ENCODE data around the gene PGAP3.

Gene PGAP3

GRCh38 chr17:39673335-39674081 is 14.3 kb downstream of the PGAP3 start:
- no peak for DNase-seq

DNA sequence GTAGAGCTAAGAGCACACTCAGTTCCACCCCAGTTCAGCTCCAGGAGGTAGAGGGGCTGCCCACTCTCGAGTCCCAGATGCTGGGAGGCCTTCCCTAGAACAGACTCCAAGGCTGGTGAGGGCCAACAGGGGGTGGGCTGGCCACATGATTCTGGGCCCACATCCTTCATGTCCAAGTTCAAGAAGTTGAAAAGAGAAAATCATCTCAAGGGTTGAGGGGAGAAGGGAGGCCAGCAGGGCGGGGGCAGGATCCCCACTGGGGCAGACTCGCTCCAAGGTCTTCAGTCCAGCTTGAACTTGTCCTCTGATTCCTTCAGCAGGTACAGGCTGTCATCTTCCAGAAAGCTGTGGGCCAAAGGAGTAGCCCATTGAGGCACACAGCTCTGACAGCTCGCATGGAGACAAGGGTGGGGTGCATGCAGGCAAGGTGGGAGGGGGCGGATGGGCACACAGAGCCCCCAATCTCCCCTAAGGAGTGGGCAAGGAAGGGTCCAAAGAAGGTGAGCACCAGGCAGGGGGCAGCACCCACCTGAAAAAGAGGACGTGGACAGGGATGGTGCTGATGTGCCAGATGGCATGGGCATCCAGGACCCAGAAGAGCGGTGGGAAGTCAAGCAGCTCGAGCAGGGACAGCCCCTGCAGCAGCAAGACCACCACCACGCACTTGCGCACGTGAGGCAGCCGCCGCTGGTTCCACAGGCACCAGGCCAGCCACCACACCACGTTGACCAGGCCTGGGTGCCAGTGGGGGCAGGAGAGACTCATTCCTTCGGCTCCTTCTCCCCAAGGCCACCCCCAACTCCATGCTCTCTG is 15.1 kb downstream of the PGAP3 start:
- DNase-seq: no peak

DNA sequence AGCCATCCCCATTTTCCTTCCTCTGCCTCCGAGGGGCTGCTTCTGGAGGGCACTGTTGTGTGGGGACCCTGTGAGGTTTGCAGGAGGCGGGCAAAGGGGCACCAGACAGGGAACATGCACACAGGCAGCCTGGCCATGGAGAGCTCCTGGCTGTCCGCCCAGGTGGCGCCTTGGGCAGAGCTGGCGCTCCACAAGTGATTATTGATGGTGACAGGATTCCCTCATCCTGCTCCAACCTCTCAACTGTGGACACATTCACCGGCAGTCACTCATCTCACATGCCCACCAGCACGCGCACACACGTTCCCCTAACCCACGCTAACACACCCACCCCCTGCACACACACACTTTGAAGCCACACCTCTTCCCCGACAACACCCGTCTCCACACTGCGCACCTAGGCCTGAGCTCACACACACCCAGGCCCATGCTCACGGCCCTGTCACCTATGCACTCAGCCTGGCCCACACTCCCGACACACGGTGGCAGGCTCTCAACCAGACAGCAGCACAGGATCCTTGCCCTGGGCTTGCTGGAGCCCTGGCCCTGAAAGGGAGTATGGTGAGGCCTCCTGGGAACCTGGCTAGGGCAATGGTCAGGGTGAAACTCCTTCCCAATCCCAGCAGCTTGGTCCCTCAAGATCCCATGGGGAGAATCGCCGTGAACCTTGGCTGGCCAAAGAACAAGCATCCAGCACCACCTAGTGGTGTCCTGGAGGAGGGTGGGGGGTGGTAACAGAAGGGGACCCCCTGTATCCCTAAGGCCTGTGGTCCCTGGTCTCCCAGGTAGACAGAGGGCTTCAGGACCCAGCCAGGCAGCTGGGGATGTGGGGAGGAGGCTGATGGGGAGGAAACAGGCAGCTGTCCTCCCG is 16.0 kb downstream of the PGAP3 start:
- peak in 23 of 56 donors; percentile 17 to 69 (median 44) for DNase-seq

DNA sequence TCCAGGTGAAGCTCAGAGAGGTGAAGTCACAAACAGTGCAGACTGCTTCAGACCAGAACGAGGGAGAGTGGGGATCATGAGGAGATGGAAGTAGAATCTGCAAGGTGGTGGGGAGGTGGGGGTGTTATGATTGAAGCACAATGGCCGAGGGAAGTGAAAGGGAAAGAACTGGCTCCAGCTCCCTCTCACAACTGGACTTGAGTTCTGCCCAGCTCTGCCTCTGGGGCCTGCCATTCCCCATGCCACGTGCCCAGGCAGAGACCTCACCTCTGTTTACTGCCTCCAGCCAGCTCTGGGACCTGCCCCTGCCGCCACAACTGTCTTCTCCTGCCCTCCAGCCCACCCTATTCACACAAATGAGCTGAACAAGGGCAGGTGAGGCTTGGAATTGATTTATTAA is 17.1 kb downstream of the PGAP3 start:
- DNase-seq: no peak

GRCh38 chr17:39669897-39670735 is 17.7 kb downstream of the PGAP3 start:
- no peak for DNase-seq

DNA sequence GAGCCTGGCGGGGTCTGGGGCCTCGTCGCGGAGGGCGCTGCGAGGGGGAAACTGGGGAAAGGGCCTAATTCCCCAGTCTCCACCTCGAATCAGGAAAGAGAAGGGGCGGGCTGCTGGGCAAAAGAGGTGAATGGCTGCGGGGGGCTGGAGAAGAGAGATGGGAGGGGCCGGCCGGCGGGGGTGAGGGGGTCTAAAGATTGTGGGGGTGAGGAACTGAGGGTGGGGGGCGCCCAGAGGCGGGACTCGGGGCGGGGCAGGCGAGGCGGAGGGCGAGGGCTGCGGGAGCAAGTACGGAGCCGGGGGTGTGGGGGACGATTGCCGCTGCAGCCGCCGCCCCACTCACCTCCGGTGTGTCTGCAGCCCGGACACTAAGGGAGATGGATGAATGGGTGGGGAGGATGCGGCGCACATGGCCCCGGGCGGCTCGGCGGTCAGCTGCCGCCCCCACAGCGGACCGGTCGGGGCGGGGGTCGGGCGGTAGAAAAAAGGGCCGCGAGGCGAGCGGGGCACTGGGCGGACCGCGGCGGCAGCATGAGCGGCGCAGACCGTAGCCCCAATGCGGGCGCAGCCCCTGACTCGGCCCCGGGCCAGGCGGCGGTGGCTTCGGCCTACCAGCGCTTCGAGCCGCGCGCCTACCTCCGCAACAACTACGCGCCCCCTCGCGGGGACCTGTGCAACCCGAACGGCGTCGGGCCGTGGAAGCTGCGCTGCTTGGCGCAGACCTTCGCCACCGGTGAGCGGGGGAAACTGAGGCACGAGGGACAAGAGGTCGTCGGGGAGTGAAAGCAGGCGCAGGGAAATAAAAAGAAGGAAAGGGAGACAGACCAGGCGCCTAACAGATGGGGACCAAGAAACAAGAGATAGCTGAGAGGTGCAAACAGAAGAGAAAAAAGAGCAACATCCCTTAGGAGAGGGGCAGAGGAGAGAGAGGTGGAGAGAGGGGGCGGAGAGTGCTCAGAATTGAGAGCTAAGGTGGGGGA is 19.6 kb downstream of the PGAP3 start, which contains the start of gene PNMT:
Gene PNMT (plus strand): TSS at position 509 of the 980 bp plus-strand sequence. CDS start 23 bp downstream, at position 532.
- peak in 27 of 56 donors; percentile 23 to 75 (median 39) for DNase-seq

GRCh38 chr17:39667262-39667944 is 20.5 kb downstream of the PGAP3 start:
- DNase-seq: peak in 15 of 56 donors; percentile 14 to 64 (median 34)

- peak in 43 of 56 donors; percentile 22 to 85 (median 44) for DNase-seq
These were observed 21.1 kb downstream of the PGAP3 start for GRCh38 chr17:39666601-39667261.

GRCh38 chr17:39666231-39666600 is 21.6 kb downstream of the PGAP3 start:
- no peak for DNase-seq

GRCh38 chr17:39665642-39666224 is 22.1 kb downstream of the PGAP3 start:
- peak in 12 of 56 donors; percentile 23 to 59 (median 40) for DNase-seq

- no peak for DNase-seq
These were observed 23.0 kb downstream of the PGAP3 start, which contains the start of gene TCAP for GRCh38 chr17:39664581-39665561. Gene TCAP (plus strand): TSS chr17:39665349. CDS start chr17:39665360, 11 bp downstream.

DNA sequence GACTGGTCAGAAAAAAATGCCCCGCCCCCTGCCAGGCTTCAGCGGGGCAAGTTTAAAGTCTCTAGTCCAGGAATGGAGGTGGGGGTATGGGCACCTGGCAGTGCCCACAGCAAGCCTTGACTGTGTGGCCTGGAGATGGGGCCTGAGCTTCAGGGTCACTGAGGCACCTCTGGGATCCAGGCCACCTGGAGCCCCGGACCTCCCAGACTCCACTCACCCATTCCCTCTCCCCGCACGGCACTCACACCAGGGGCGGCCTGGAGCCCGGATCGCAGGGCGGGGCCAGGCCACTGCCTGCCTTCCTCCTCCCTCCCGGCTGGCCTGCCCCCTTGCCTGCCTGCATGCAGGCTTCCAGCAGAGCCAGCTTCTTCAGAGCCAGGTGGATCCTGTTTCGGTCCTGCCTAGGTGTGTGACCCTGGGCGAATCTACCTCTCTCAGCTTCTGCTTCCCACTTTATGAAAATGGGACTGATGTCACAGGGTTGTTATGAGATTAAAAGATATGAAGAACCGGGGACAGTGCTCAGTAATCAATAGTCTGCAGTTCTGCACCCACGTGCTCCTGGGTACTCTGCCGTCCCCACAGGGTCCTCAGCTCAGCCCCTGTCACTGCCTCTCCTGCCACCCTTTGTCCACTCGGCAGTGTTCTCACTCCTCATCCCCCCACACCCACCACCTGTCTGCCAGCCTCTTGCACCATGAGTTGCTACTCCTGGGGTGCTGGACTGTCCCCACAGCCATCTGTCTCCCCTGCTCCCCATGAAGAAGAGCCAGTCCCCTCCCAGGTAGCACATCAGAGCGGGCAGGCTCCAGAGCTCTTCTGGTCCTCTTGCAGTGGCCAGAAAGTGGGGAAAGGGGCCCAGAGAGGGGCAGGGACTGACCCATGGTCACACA is 23.9 kb downstream of the PGAP3 start:
- DNase-seq: no peak

DNA sequence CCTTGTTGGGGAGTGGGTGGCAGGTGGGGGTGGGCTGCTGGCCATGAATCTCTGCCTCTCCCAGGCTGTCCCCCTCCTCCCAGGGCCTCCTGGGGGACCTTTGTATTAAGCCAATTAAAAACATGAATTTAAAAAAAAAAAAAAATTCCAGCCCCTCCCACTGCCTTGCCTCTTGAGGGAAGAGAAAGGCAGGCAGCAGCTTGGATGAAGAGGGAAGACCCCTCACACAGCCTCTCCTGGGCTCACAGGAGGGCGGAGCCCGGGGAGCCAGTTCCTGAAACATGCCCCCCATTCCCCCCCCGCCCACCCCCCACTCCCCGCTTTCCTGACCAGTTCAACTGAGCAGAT is 24.5 kb downstream of the PGAP3 start:
- DNase-seq: no peak

- no peak for DNase-seq
These were observed 25.1 kb downstream of the PGAP3 start for GRCh38 chr17:39662551-39663339.
